GM12878 (cell line): ENCODE results near the gene HRH2. TPM values are rescaled to one million over a fixed set of nuclear protein-coding genes. Genes with fewer than 3 reads are reported as not detected.

Experiments used
- ATAC-seq: fragments of 200-7000 bp; cut with Tn5 transposase; 3 replicates; pipeline ENCODE4 v1.9.1; 2020; ENCODE audit warnings: mild to moderate bottlenecking, moderate library complexity
- BruUV-seq: library from RNA; stranded (reverse); fragments of 400-500 nt; replicated peaks from 2 replicates; lab custom pipeline; 2021; lab: Mats Ljungman, UMichigan
- CTCF ChIA-PET: fragments of 300-600 bp; sonication (Branson Sonifier 250); formaldehyde crosslinking; extraction: SDS; loops from one replicate; lab custom pipeline; 2021; ENCODE audit warnings: inconsistent platforms; lab: Yijun Ruan, JAX
- POLR2A ChIA-PET: fragments of 350-600 bp; formaldehyde crosslinking; extraction: SDS; loops from one replicate; lab custom pipeline; 2021; ENCODE audit warnings: inconsistent platforms; lab: Charles Lee
- RAD21 ChIA-PET: fragments of 300-600 bp; sonication (Branson Sonifier 250); formaldehyde crosslinking; loops from one replicate; lab custom pipeline; 2023; ENCODE audit warnings: antibody characterized with exemption; ENCODE audit not compliant: unreplicated experiment; lab: Charles Lee
- SMC1A ChIA-PET: fragments of 300-600 bp; sonication (Branson Sonifier 250); formaldehyde crosslinking; loops from one replicate; lab custom pipeline; 2023; ENCODE audit not compliant: unreplicated experiment, uncharacterized antibody; lab: Charles Lee
- DNase-seq: peaks from one replicate; pipeline ENCODE4 v3.0.0-alpha.2; 2011; ENCODE audit warnings: low read depth, low spot score
- FAIRE-seq: peaks from 3 replicates; lab custom pipeline; 2011; peaks lifted over from hg19 to GRCh38; lab: Jason Lieb, UNC
- H2AFZ ChIP-seq: 2 replicates; pipeline ENCODE4 v1.6.0; 2011; ENCODE audit warnings: low read depth, low read length, control low read depth; ENCODE audit not compliant: control insufficient read depth
- H3K27ac ChIP-seq: 2 replicates; pipeline ENCODE4 v1.5.1; 2011; ENCODE audit warnings: control low read depth; ENCODE audit not compliant: control insufficient read depth, insufficient read depth
- H3K27me3 ChIP-seq, 2 experiments: replicated peaks in 1 of 2; 2 replicates each; pipeline versions ENCODE4 v1.6.0 to v1.6.1; 2011; ENCODE audit warnings: low read length in 1 of 2; ENCODE audit not compliant: control insufficient read depth in 2 of 2, insufficient read depth in 2 of 2
- H3K36me3 ChIP-seq, 2 experiments: 2 replicates each; pipeline ENCODE4 v1.5.1; 2011; ENCODE audit warnings: low read length in 1 of 2; ENCODE audit not compliant: control insufficient read depth in 2 of 2, insufficient read depth in 2 of 2
- H3K4me1 ChIP-seq: 2 replicates; pipeline ENCODE4 v1.6.1; 2011; ENCODE audit warnings: mild to moderate bottlenecking, low read length, moderate library complexity, mixed read lengths; ENCODE audit not compliant: control insufficient read depth, insufficient read depth
- H3K4me2 ChIP-seq: 2 replicates; pipeline ENCODE4 v1.6.0; 2011; ENCODE audit warnings: control low read depth; ENCODE audit not compliant: control insufficient read depth, insufficient read depth
- H3K4me3 ChIP-seq: fragments of 200-600 bp; sonication (generic); 2 replicates; pipeline ENCODE4 v1.5.1; 2016
- H3K79me2 ChIP-seq: 2 replicates; pipeline ENCODE4 v1.6.0; 2011; ENCODE audit warnings: low read length; ENCODE audit not compliant: control insufficient read depth, insufficient read depth
- H3K9ac ChIP-seq: 2 replicates; pipeline ENCODE4 v1.8.0; 2011; ENCODE audit warnings: low read length, control low read depth, mixed read lengths; ENCODE audit not compliant: control insufficient read depth, insufficient read depth
- H3K9me3 ChIP-seq: replicated peaks from 3 replicates; pipeline ENCODE4 v1.5.1; 2011; ENCODE audit warnings: mild to moderate bottlenecking, low read length; ENCODE audit not compliant: control insufficient read depth, insufficient read depth
- H4K20me1 ChIP-seq: 2 replicates; pipeline ENCODE4 v1.6.0; 2011; ENCODE audit not compliant: control insufficient read depth, insufficient read depth
- BACH1 ChIP-seq: fragments of 450-650 bp; IDR thresholded peaks from 2 replicates; pipeline ENCODE4 v1.6.1; 2017; ENCODE audit warnings: mild to moderate bottlenecking, borderline replicate concordance
- EGR1 ChIP-seq, 2 experiments: IDR thresholded peaks; 1 replicate in 1 of 2; 2 replicates in 1 of 2; pipeline ENCODE4 v1.6.1; 2011 to 2012; ENCODE audit warnings: low read depth in 2 of 2, low read length in 2 of 2, borderline replicate concordance in 1 of 2, mild to moderate bottlenecking in 1 of 2, moderate library complexity in 1 of 2
- FOXK2 ChIP-seq: fragments of 450-650 bp; IDR thresholded peaks from 2 replicates; pipeline ENCODE4 v1.6.1; 2017; ENCODE audit warnings: mild to moderate bottlenecking, moderate library complexity
- GABPA ChIP-seq: IDR thresholded peaks from 2 replicates; pipeline ENCODE4 v1.6.1; 2014; ENCODE audit warnings: antibody characterized with exemption, low read depth, mild to moderate bottlenecking, inconsistent platforms
- HDAC6 ChIP-seq: fragments of 200-600 bp; sonication (generic); IDR thresholded peaks from one replicate; pipeline ENCODE4 v1.8.0; 2017; ENCODE audit warnings: antibody characterized with exemption; ENCODE audit not compliant: unreplicated experiment
- JUNB ChIP-seq: IDR thresholded peaks from 2 replicates; pipeline ENCODE4 v1.6.1; 2016; ENCODE audit warnings: antibody characterized with exemption, mild to moderate bottlenecking
- NFIC ChIP-seq: IDR thresholded peaks from 2 replicates; pipeline ENCODE4 v1.6.1; 2012; ENCODE audit warnings: low read depth, mild to moderate bottlenecking, inconsistent platforms, low read length, moderate library complexity
- NRF1 ChIP-seq: conservative IDR thresholded peaks from 2 replicates; pipeline ENCODE4 v1.6.1; 2011; ENCODE audit warnings: mild to moderate bottlenecking, low read depth, low read length, improper control_type of control experiment
- RAD21 ChIP-seq: IDR thresholded peaks from 2 replicates; pipeline ENCODE4 v1.6.1; 2011; ENCODE audit warnings: mild to moderate bottlenecking, low read depth, low read length, moderate library complexity; ENCODE audit not compliant: insufficient read depth
- RCOR1 ChIP-seq: conservative IDR thresholded peaks from 2 replicates; pipeline ENCODE4 v1.6.1; 2012; ENCODE audit warnings: low read depth, low read length, improper control_type of control experiment
- SPI1 ChIP-seq: IDR thresholded peaks from 2 replicates; pipeline ENCODE4 v1.6.1; 2011; ENCODE audit warnings: low read depth, mild to moderate bottlenecking, low read length, moderate library complexity, borderline replicate concordance; ENCODE audit not compliant: insufficient read depth
- TCF12 ChIP-seq: IDR thresholded peaks from 2 replicates; pipeline ENCODE4 v1.6.1; 2011; ENCODE audit warnings: low read depth, mild to moderate bottlenecking, low read length
- ZNF207 ChIP-seq: fragments of 450-650 bp; IDR thresholded peaks from 2 replicates; pipeline ENCODE4 v1.6.1; 2014; ENCODE audit warnings: antibody characterized with exemption, mild to moderate bottlenecking, borderline replicate concordance
- ZNF217 ChIP-seq: fragments of 450-650 bp; IDR thresholded peaks from 2 replicates; pipeline ENCODE4 v1.6.1; 2017; ENCODE audit warnings: antibody characterized with exemption, mild to moderate bottlenecking
- whole genome bisulfite sequencing: methylation state at CpG from one replicate; pipeline ENCODE4 v1.1.6; 2016; ENCODE audit warnings: low lambda C conversion rate; ENCODE audit not compliant: insufficient replicate concordance, insufficient coverage; ENCODE audit errors: missing lambda C conversion rate; 5-methylcytosine and 5-hydroxymethylcytosine counted together
- in situ Hi-C: fragments of 300-500 bp; cut with MboI; formaldehyde crosslinking; loops from 9 replicates; pipeline ENCODE4 v1.14.3; 2018; ENCODE audit warnings: mixed read lengths
- intact Hi-C: fragments of 100-400 bp; cut with micrococcal nuclease; formaldehyde crosslinking; loops from one replicate; pipeline ENCODE4 v1.14.2; 2022; ENCODE audit not compliant: unreplicated experiment
- polyA plus RNA-seq, 11 experiments: library from polyadenylated mRNA; depleted of rRNA in 4 of 11; unstranded in 6 of 11; stranded (reverse) in 5 of 11; fragments of >200 nt; fragmentation: Nextera tagmentation in 4 of 11; fragmentation: Illumina TruSeq in 1 of 11; extraction: Ambion mirVana in 4 of 11; extraction: Trizol in 1 of 11; gene quantifications; 1 replicate in 1 of 11; 2 replicates in 10 of 11; pipeline versions ENCODE4 v1.2.1 to v1.2.3, GENCODE V29; 2011 to 2016; ENCODE audit warnings: inconsistent platforms in 2 of 11, missing spikeins in 2 of 11, low read depth in 1 of 11
- total RNA-seq, 4 experiments: library from RNA; depleted of rRNA in 3 of 4; stranded (reverse); fragments of >200 nt in 3 of 4; fragmentation: Illumina TruSeq in 1 of 4; extraction: Trizol in 1 of 4; gene quantifications; 2 replicates each; pipeline versions ENCODE4 v1.2.1 to v1.2.3, GENCODE V29; 2013 to 2021
- TF ChIP-seq, protein P1 (sequence below): fragments of 150-350 bp; IDR thresholded peaks from 2 replicates; pipeline ENCODE4 v1.6.1; 2016; ENCODE audit warnings: low read depth, low read length
- TF ChIP-seq, protein P2 (sequence below): fragments of 450-650 bp; IDR thresholded peaks from 2 replicates; pipeline ENCODE4 v1.6.1; 2018; ENCODE audit warnings: mild to moderate bottlenecking, low read depth, moderate library complexity; ENCODE audit not compliant: partially characterized antibody
- TF ChIP-seq, protein P3 (sequence below): IDR thresholded peaks from 2 replicates; pipeline ENCODE4 v1.6.1; 2012; ENCODE audit warnings: low read length, inconsistent platforms

HRH2 gene
- total and polyA plus RNA-seq, 10 of the 15 experiments (the other 5 are each of a cell fraction or from before 2014, with no cell fraction given): 0.01 to 0.05 (median 0.03) TPM; not detected in 7

DNA sequence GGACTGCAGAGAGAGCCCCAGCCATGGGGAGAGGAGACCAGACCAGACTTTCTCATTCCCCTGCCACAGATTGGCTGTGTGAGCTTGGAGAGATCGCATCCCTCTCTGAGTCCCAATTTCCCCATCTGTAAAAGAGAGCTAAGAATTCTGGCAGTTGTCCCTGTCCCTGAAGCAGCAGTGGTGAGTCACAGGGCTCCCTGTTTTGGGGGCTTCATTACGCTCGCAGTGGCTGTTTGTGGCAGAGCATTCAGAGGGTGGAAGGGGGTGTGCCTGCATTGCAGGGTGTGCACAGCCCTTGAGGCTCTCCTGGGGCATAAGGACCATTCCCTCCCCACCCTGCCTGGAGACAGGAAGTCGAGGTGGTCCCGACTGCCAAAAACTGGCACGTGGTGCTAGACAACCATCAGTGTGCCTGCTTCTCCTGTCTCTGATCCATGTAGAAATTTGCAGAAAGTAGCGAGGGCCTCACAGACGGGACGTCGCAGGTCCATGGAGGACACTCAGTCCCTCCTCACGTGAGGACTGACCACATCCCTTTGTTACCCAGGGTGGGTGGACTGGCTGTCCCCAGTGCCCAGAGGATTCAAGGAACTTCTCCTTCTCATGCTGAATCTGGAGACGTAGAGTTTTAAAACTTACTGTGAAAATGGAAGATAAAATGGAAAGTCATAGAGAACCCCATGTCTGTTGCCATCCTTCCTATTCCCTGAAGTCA lies 35.3 kb downstream of the HRH2 start:
- ChIA-PET CTCF (no interaction called here), RAD21 (no interaction called here), POLR2A (no interaction called here), SMC1A (no interaction called here)
- H3K4me2 ChIP-seq: no peak overlapping the region
- H4K20me1 ChIP-seq: no peaks in the 10 kb centered on the region
- no peak overlapping the region for H3K4me3 ChIP-seq
- FAIRE-seq (no peak), ATAC-seq (no peak), DNase-seq (no peak)
- H2AFZ ChIP-seq: no peak overlapping the region
- WGBS: 42% methylated on average over 12 of the region's 12 CpGs
- peaks cover 1 to 4% of the 10 kb centered on the region in 2 experiments; a peak in 2 of 4 replicates for H3K27me3 ChIP-seq
- H3K27ac ChIP-seq: no peak overlapping the region
- in situ Hi-C loops (loop anchor here (10.0 kb wide), 1 partner anchor 738 kb away; no protein-coding TSS in a partner anchor), intact Hi-C loops (no loop called here)
- no peak overlapping the region for H3K9ac ChIP-seq
- BruUV-seq: no TSS peak
- H3K79me2 ChIP-seq: no peaks in the 10 kb centered on the region
- H3K36me3 ChIP-seq: no peaks in the 10 kb centered on the region
- H3K4me1 ChIP-seq: no peaks in the 10 kb centered on the region
- H3K9me3 ChIP-seq: no peaks in the 10 kb centered on the region
- no peak for TF ChIP-seq NRF1
- TF ChIP-seq, protein P1, sequence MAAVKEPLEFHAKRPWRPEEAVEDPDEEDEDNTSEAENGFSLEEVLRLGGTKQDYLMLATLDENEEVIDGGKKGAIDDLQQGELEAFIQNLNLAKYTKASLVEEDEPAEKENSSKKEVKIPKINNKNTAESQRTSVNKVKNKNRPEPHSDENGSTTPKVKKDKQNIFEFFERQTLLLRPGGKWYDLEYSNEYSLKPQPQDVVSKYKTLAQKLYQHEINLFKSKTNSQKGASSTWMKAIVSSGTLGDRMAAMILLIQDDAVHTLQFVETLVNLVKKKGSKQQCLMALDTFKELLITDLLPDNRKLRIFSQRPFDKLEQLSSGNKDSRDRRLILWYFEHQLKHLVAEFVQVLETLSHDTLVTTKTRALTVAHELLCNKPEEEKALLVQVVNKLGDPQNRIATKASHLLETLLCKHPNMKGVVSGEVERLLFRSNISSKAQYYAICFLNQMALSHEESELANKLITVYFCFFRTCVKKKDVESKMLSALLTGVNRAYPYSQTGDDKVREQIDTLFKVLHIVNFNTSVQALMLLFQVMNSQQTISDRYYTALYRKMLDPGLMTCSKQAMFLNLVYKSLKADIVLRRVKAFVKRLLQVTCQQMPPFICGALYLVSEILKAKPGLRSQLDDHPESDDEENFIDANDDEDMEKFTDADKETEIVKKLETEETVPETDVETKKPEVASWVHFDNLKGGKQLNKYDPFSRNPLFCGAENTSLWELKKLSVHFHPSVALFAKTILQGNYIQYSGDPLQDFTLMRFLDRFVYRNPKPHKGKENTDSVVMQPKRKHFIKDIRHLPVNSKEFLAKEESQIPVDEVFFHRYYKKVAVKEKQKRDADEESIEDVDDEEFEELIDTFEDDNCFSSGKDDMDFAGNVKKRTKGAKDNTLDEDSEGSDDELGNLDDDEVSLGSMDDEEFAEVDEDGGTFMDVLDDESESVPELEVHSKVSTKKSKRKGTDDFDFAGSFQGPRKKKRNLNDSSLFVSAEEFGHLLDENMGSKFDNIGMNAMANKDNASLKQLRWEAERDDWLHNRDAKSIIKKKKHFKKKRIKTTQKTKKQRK: no peak
- no peak for TF ChIP-seq SPI1
- TF ChIP-seq, protein P2, sequence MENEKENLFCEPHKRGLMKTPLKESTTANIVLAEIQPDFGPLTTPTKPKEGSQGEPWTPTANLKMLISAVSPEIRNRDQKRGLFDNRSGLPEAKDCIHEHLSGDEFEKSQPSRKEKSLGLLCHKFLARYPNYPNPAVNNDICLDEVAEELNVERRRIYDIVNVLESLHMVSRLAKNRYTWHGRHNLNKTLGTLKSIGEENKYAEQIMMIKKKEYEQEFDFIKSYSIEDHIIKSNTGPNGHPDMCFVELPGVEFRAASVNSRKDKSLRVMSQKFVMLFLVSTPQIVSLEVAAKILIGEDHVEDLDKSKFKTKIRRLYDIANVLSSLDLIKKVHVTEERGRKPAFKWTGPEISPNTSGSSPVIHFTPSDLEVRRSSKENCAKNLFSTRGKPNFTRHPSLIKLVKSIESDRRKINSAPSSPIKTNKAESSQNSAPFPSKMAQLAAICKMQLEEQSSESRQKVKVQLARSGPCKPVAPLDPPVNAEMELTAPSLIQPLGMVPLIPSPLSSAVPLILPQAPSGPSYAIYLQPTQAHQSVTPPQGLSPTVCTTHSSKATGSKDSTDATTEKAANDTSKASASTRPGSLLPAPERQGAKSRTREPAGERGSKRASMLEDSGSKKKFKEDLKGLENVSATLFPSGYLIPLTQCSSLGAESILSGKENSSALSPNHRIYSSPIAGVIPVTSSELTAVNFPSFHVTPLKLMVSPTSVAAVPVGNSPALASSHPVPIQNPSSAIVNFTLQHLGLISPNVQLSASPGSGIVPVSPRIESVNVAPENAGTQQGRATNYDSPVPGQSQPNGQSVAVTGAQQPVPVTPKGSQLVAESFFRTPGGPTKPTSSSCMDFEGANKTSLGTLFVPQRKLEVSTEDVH: no peak
- no peak for TF ChIP-seq RAD21
- TF ChIP-seq, protein P3, sequence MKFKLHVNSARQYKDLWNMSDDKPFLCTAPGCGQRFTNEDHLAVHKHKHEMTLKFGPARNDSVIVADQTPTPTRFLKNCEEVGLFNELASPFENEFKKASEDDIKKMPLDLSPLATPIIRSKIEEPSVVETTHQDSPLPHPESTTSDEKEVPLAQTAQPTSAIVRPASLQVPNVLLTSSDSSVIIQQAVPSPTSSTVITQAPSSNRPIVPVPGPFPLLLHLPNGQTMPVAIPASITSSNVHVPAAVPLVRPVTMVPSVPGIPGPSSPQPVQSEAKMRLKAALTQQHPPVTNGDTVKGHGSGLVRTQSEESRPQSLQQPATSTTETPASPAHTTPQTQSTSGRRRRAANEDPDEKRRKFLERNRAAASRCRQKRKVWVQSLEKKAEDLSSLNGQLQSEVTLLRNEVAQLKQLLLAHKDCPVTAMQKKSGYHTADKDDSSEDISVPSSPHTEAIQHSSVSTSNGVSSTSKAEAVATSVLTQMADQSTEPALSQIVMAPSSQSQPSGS: no peak
- no peak for TF ChIP-seq GABPA
- no peak for TF ChIP-seq NFIC
- no peak for TF ChIP-seq ZNF207
- TF ChIP-seq FOXK2: no peak
- TF ChIP-seq TCF12: no peak
- no peak for TF ChIP-seq ZNF217
- TF ChIP-seq EGR1 (IDR thresholded peaks at IDR 0.05; ENCODE audit: borderline replicate concordance in 1 of 2, low read depth in 2 of 2, low read length in 2 of 2): no peak
- no peak for TF ChIP-seq JUNB
- TF ChIP-seq HDAC6: no peak
- TF ChIP-seq BACH1: no peak
- TF ChIP-seq RCOR1: no peak
